OCI-LY1 (cell line): ENCODE measurements around the gene GDPD4.

Source experiments
- EZH2 ChIP-seq: fragments of 200-600 bp; sonication (generic), shearing (Covaris generic); IDR thresholded peaks from 2 replicates; pipeline ENCODE4 v1.8.0; 2017; ENCODE audit warnings: borderline replicate concordance, mixed run types, mild to moderate bottlenecking, antibody characterized with exemption, low read length, moderate library complexity, mixed read lengths
- TF ChIP-seq, protein P1 (sequence below): fragments of 200-600 bp; sonication (generic), shearing (Covaris generic); IDR thresholded peaks from 2 replicates; pipeline ENCODE4 v1.5.1; 2017; ENCODE audit warnings: mild to moderate bottlenecking, antibody characterized with exemption, low read length, moderate library complexity, mixed read lengths

DNA sequence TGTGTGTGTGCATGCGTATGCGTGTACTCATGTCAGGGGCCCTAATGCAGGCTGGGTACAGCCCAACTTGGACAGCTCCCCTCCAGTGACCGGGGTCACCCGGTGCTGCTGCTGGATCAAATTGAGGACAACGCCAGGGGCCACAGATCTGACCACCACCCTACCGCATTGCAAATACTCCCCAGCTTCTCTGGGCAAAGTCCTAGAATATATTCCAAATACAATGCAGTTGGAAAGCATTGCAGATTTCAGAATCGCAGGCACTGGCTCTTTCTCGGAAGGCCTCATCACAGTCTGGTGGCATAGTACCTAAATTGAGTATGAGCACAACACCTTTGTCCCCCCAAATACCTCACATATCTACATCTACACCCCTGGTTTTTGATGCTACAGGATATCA, 130.2 kb downstream of the GDPD4 start:
- TF ChIP-seq, protein P1, sequence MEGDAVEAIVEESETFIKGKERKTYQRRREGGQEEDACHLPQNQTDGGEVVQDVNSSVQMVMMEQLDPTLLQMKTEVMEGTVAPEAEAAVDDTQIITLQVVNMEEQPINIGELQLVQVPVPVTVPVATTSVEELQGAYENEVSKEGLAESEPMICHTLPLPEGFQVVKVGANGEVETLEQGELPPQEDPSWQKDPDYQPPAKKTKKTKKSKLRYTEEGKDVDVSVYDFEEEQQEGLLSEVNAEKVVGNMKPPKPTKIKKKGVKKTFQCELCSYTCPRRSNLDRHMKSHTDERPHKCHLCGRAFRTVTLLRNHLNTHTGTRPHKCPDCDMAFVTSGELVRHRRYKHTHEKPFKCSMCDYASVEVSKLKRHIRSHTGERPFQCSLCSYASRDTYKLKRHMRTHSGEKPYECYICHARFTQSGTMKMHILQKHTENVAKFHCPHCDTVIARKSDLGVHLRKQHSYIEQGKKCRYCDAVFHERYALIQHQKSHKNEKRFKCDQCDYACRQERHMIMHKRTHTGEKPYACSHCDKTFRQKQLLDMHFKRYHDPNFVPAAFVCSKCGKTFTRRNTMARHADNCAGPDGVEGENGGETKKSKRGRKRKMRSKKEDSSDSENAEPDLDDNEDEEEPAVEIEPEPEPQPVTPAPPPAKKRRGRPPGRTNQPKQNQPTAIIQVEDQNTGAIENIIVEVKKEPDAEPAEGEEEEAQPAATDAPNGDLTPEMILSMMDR = no peak
- no peak for TF ChIP-seq EZH2
